H9 (cell line): ENCODE data around the gene CCDC88C. TPM values are rescaled to one million over a fixed set of nuclear protein-coding genes. Genes with fewer than 3 reads are reported as not detected.

Experiments
- DNase-seq: peaks from one replicate; pipeline ENCODE4 v3.0.0-alpha.2; 2017
- H2AFZ ChIP-seq: one replicate; pipeline ENCODE4 v1.6.1; 2013; ENCODE audit warnings: mild to moderate bottlenecking, low read length, control low read depth, moderate library complexity
- H2AK5ac ChIP-seq: 2 replicates; pipeline ENCODE4 v1.6.1; 2013; ENCODE audit warnings: low read length, control low read depth, mixed read lengths; ENCODE audit not compliant: insufficient read length
- H2BK120ac ChIP-seq: one replicate; pipeline ENCODE4 v1.6.1; 2013; ENCODE audit warnings: low read depth, mild to moderate bottlenecking, low read length, control low read depth, inconsistent platforms; ENCODE audit not compliant: poor library complexity, severe bottlenecking
- H2BK12ac ChIP-seq: 2 replicates; pipeline ENCODE4 v1.6.1; 2013; ENCODE audit warnings: low read length, control low read depth, mixed read lengths, low read depth; ENCODE audit not compliant: insufficient read length
- H2BK15ac ChIP-seq: 2 replicates; pipeline ENCODE4 v1.6.1; 2013; ENCODE audit warnings: low read depth, low read length, control low read depth
- H2BK20ac ChIP-seq: one replicate; pipeline ENCODE4 v1.6.1; 2013; ENCODE audit warnings: low read depth, mild to moderate bottlenecking, low read length, control low read depth, inconsistent platforms; ENCODE audit not compliant: poor library complexity, severe bottlenecking
- H2BK5ac ChIP-seq: 2 replicates; pipeline ENCODE4 v1.6.1; 2013; ENCODE audit warnings: low read length, control low read depth, mixed read lengths; ENCODE audit not compliant: insufficient read length
- H3K14ac ChIP-seq: 2 replicates; pipeline ENCODE4 v1.6.1; 2013; ENCODE audit warnings: low read length, control low read depth; ENCODE audit not compliant: insufficient read depth
- H3K18ac ChIP-seq: 2 replicates; pipeline ENCODE4 v1.6.1; 2013; ENCODE audit warnings: low read depth, mild to moderate bottlenecking, mixed read lengths, low read length, control low read depth; ENCODE audit not compliant: insufficient read length
- H3K23ac ChIP-seq: 2 replicates; pipeline ENCODE4 v1.6.1; 2013; ENCODE audit warnings: low read length, control low read depth, mixed read lengths, low read depth; ENCODE audit not compliant: insufficient read length
- H3K23me2 ChIP-seq: 2 replicates; pipeline ENCODE4 v1.6.1; 2013; ENCODE audit warnings: low read depth, mild to moderate bottlenecking, mixed read lengths, low read length, control low read depth; ENCODE audit not compliant: insufficient read length, poor library complexity, severe bottlenecking
- H3K27ac ChIP-seq: 2 replicates; pipeline ENCODE4 v1.5.1; 2013; ENCODE audit warnings: low read length, control low read depth, mixed read lengths, low read depth; ENCODE audit not compliant: insufficient read length
- H3K27me3 ChIP-seq: 2 replicates; pipeline ENCODE4 v1.6.1; 2013; ENCODE audit warnings: low read length, control low read depth, inconsistent platforms; ENCODE audit not compliant: insufficient read depth
- H3K4ac ChIP-seq: 2 replicates; pipeline ENCODE4 v1.6.1; 2013; ENCODE audit warnings: low read depth, mild to moderate bottlenecking, control low read depth, inconsistent platforms, low read length, moderate library complexity
- H3K4me1 ChIP-seq: 2 replicates; pipeline ENCODE4 v1.6.1; 2013; ENCODE audit warnings: low read length, control low read depth, inconsistent platforms; ENCODE audit not compliant: insufficient read depth
- H3K4me2 ChIP-seq: 2 replicates; pipeline ENCODE4 v1.6.1; 2013; ENCODE audit warnings: low read length, control low read depth, mixed read lengths; ENCODE audit not compliant: insufficient read length, insufficient read depth
- H3K56ac ChIP-seq: 2 replicates; pipeline ENCODE4 v1.6.1; 2013; ENCODE audit warnings: low read depth, mild to moderate bottlenecking, mixed read lengths, low read length, control low read depth; ENCODE audit not compliant: insufficient read length
- H3K79me1 ChIP-seq: 2 replicates; pipeline ENCODE4 v1.6.1; 2013; ENCODE audit warnings: low read depth, mild to moderate bottlenecking, moderate library complexity, low read length, control low read depth, inconsistent platforms; ENCODE audit not compliant: insufficient read depth, poor library complexity, severe bottlenecking
- H3K79me2 ChIP-seq: 2 replicates; pipeline ENCODE4 v1.6.1; 2013; ENCODE audit warnings: low read length, control low read depth, inconsistent platforms; ENCODE audit not compliant: insufficient read depth
- H3K9ac ChIP-seq: 2 replicates; pipeline ENCODE4 v1.6.1; 2013; ENCODE audit warnings: low read length, control low read depth, mixed read lengths; ENCODE audit not compliant: insufficient read length; ENCODE audit errors: extremely low read depth
- H3K9me3 ChIP-seq: one replicate; pipeline ENCODE4 v1.6.1; 2013; ENCODE audit warnings: low read depth, low read length, inconsistent platforms; ENCODE audit not compliant: control insufficient read depth
- H3T11ph ChIP-seq: one replicate; pipeline ENCODE4 v1.6.1; 2013; ENCODE audit warnings: mild to moderate bottlenecking, low read length, control low read depth, inconsistent platforms
- H4K20me1 ChIP-seq: one replicate; pipeline ENCODE4 v1.6.1; 2013; ENCODE audit not compliant: control insufficient read depth, insufficient read length, insufficient read depth
- H4K5ac ChIP-seq: 2 replicates; pipeline ENCODE4 v1.6.1; 2013; ENCODE audit warnings: low read depth, mild to moderate bottlenecking, mixed read lengths, low read length, control low read depth; ENCODE audit not compliant: insufficient read length
- H4K8ac ChIP-seq: replicated peaks from 2 replicates; pipeline ENCODE4 v1.6.1; 2013; ENCODE audit warnings: low read length, control low read depth, mixed read lengths, low read depth; ENCODE audit not compliant: insufficient read length
- H4K91ac ChIP-seq: 2 replicates; pipeline ENCODE4 v1.6.1; 2013; ENCODE audit warnings: low read depth, mild to moderate bottlenecking, moderate library complexity, mixed read lengths, low read length, control low read depth; ENCODE audit not compliant: insufficient read length
- H3K27ac Mint-ChIP-seq, 3 experiments: 2 replicates in 2 of 3; 3 replicates in 1 of 3; pipeline ENCODE4 v1.8.0; 2020 to 2021; ENCODE audit warnings: mixed read lengths in 3 of 3, mild to moderate bottlenecking in 1 of 3, moderate library complexity in 1 of 3
- H3K27me3 Mint-ChIP-seq: 2 replicates; pipeline ENCODE4 v1.8.0; 2021; ENCODE audit warnings: low read depth, mild to moderate bottlenecking, moderate library complexity, mixed read lengths
- H3K36me3 Mint-ChIP-seq, 3 experiments: 2 replicates in 2 of 3; 3 replicates in 1 of 3; pipeline ENCODE4 v1.8.0; 2020 to 2021; ENCODE audit warnings: low read depth in 3 of 3, mixed read lengths in 3 of 3; ENCODE audit not compliant: insufficient read depth in 1 of 3
- H3K4me1 Mint-ChIP-seq, 2 experiments: 2 replicates each; pipeline ENCODE4 v1.8.0; 2020; ENCODE audit warnings: mixed read lengths in 2 of 2
- H3K4me3 Mint-ChIP-seq, 2 experiments: 2 replicates in 1 of 2; 3 replicates in 1 of 2; pipeline ENCODE4 v1.8.0; 2020 to 2021; ENCODE audit warnings: mild to moderate bottlenecking in 2 of 2, mixed read lengths in 2 of 2, moderate library complexity in 1 of 2
- H3K9me3 Mint-ChIP-seq, 2 experiments: 2 replicates in 1 of 2; 3 replicates in 1 of 2; pipeline ENCODE4 v1.8.0; 2020; ENCODE audit warnings: mild to moderate bottlenecking in 2 of 2, mixed read lengths in 2 of 2, moderate library complexity in 1 of 2
- CTCF ChIP-seq: fragments of 200-600 bp; sonication (generic); conservative IDR thresholded peaks from 3 replicates; pipeline ENCODE4 v1.8.0; 2021; ENCODE audit warnings: antibody characterized with exemption, mild to moderate bottlenecking
- WGBS: extraction: QIAGEN DNeasy Blood & Tissue Kit; methylation state at CpG from one replicate; pipeline ENCODE4 v1.1.7; 2013; ENCODE audit warnings: missing lambda C conversion rate, low lambda C conversion rate, mixed read lengths; ENCODE audit not compliant: insufficient read length; ENCODE audit errors: extremely low coverage; 5-methylcytosine and 5-hydroxymethylcytosine counted together
- total RNA-seq: library from RNA; stranded (reverse); gene quantifications from 2 replicates; pipeline ENCODE4 v1.2.1, GENCODE V29; 2021

CCDC88C gene
- total RNA-seq, 1 experiment from 2014 or later = 52.4 TPM

- Mint-ChIP-seq H3K27me3 (no peaks in the 10 kb centered on the region), H3K27ac (no peak overlapping the region), H3K4me3 (no peak overlapping the region), H3K9me3 (no peaks in the 10 kb centered on the region), H3K36me3 (peaks cover 34 to 89% (median 53%) of the 10 kb centered on the region in 3 experiments; a peak in 6 of 7 replicates), H3K4me1 (no peaks in the 10 kb centered on the region)
- H3K18ac ChIP-seq = no peak overlapping the region
- H4K8ac ChIP-seq = no peak overlapping the region
- H3K4me2 ChIP-seq = no peak overlapping the region
- no peak overlapping the region for H2BK15ac ChIP-seq
- no peak overlapping the region for H2BK5ac ChIP-seq
- H2AFZ ChIP-seq = no peak overlapping the region
- WGBS = no CpG with 5 or more reads among the region's 7 CpGs
- no peaks in the 10 kb centered on the region for H3K79me1 ChIP-seq
- H3K79me2 ChIP-seq = no peaks in the 10 kb centered on the region
- H3T11ph ChIP-seq = no peak overlapping the region
- H4K5ac ChIP-seq = no peak overlapping the region
- no peaks in the 10 kb centered on the region for H3K23me2 ChIP-seq
- H3K14ac ChIP-seq = no peak overlapping the region
- peaks cover 2% of the 10 kb centered on the region for H4K20me1 ChIP-seq
- no peaks in the 10 kb centered on the region for H3K4me1 ChIP-seq
- H3K9me3 ChIP-seq = no peaks in the 10 kb centered on the region
- no peak overlapping the region for H2BK12ac ChIP-seq
- no peak overlapping the region for H3K27ac ChIP-seq
- no peak overlapping the region for H3K23ac ChIP-seq
- H3K9ac ChIP-seq = no peak overlapping the region
- H3K27me3 ChIP-seq = no peaks in the 10 kb centered on the region
- no peak overlapping the region for H2BK20ac ChIP-seq
- TF ChIP-seq CTCF = no peak
- no peak overlapping the region for H3K4ac ChIP-seq
- H4K91ac ChIP-seq = no peak overlapping the region
- H2AK5ac ChIP-seq = no peak overlapping the region
- no peak overlapping the region for H2BK120ac ChIP-seq
- H3K56ac ChIP-seq = no peak overlapping the region
- DNase-seq = no peak
Measured at GRCh38 chr14:91294153-91294552, 123.5 kb downstream of the CCDC88C start.
